Measurements from ENCODE around the gene SYT1. TPM values are rescaled to one million over a fixed set of nuclear protein-coding genes. Genes with fewer than 3 reads are reported as not detected.

SYT1 gene
- total RNA-seq, 1 donor from 2014 or later: 2.1 TPM

DNA sequence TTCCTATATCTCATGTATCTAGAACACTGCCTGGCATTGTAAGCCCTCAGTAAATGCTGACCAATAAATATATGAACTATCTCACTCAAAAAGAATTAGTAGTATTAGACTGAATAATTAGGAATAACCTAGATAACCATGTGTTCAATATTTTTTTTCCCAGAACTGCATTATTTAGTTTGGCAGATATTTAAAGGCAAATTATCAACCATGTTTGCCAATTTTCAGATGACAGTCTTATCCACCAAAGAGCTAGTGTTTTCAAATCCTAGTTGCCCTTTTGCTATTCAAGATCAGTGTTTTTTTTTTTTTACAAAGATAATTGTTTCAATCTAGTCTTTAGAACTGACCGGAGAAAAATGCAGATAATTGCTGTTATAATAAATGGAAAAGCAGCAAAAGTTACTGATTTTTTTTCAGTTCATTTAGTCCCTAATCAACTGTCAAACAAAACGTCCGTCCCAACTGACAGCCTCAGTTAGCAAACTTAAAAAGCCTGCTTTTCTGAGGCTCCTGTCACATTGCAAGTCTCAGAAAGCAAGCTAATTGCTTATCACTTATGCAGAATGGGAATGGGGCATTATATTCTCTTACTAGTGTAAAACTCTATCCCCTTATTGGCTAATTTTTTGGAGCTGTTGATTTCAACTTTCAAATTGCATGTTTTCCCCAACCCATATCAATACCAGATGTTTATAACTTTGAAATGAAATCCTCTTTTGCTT is 623.0 kb downstream of the SYT1 start:
- H3K36me3 ChIP-seq (ENCODE audit: control insufficient read depth in 3 of 3, insufficient read depth in 3 of 3, low read length in 3 of 3): no peaks in the 10 kb centered on the region
- no peak overlapping the region for H3K4me3 ChIP-seq (ENCODE audit: low read length in 3 of 3)
- no peak overlapping the region for H3K27ac ChIP-seq (ENCODE audit: low read depth, low read length)
- H3K4me1 ChIP-seq (ENCODE audit: control insufficient read depth in 3 of 3, insufficient read depth in 3 of 3, low read length in 3 of 3): no peaks in the 10 kb centered on the region
- peaks cover 0 to 2% (median 0%) of the 10 kb centered on the region in 3 donors for H3K9me3 ChIP-seq (ENCODE audit: control insufficient read depth in 3 of 3, low read length in 3 of 3)
- H3K27me3 ChIP-seq (ENCODE audit: control insufficient read depth in 3 of 3, insufficient read depth in 3 of 3, low read length in 3 of 3): no peaks in the 10 kb centered on the region
- no peak overlapping the region for H3K9ac ChIP-seq (ENCODE audit: low read depth in 1 of 3, low read length in 3 of 3)

Small RNA genes lying within 50 kb of the gene (small RNA-seq; reads per million reads assigned to genes)
- 0.07 reads per million for gene MIR1252
